Measurements from ENCODE around the gene RAPGEF4.
"Not testable (repeated sequence)": the region's sequence is repeated elsewhere in the genome, so short reads cannot be mapped to it uniquely, and the experiment has no call there.

The RAPGEF4 gene

DNA sequence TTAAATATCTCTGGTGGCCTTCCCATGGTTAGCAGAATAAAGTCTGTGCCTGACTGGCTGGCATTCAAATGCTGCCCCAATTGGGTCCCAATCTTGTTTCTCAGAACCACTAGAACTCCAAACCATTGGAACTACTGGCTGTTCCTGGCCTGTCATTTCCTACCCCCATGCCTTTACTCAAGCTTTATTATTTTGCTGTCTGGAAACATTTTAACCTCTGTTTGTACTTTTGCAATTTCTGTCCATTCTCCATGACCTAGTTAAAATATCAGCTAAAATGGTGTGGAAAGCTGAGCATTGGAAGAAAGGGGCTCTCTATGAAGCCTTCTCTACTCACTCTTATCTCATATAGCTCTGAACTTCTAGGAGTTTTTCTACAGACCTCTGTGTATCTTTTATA is 38.7 kb downstream of the RAPGEF4 start:
- no peak for DNase-seq (ENCODE audit: low spot score)

DNA sequence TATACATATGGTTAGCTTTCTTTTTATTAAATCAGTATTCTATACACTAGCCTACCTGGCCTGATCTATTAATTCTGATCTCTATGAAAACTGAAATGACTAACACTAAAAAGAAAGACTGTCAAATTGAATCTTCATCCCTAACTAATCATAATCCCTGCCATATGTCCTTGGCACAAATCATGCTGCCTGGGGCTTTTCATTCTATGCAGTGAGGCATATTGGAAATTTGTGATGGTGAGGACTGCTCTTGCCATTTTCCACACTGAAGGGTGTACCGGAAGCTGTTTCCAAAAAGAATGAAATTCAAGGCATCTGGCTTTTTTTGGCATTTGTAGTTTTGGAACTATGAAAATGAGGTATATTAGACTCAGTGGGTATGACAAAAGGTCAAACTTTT is 39.7 kb downstream of the RAPGEF4 start:
- DNase-seq (ENCODE audit: low spot score): no peak

DNA sequence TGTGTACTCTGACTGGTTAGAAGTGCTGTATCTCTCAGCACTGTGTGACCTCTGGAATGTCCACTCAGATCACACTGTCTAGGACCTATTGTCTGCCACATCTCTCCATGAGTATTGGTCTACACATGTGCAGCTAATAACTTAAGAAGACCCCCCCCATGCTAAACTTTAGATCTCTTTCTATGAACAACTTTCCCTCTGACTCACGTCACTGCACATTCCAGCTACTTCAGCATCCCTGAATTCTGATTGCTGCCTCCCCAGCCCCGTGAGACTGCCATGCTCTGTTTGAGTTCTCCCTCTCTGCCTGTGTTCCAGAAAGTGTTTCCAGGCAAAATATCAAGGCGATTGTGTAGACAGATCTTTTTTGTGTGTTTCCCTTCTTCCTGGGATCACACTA is 41.8 kb downstream of the RAPGEF4 start:
- DNase-seq (ENCODE audit: low spot score): no peak

DNA sequence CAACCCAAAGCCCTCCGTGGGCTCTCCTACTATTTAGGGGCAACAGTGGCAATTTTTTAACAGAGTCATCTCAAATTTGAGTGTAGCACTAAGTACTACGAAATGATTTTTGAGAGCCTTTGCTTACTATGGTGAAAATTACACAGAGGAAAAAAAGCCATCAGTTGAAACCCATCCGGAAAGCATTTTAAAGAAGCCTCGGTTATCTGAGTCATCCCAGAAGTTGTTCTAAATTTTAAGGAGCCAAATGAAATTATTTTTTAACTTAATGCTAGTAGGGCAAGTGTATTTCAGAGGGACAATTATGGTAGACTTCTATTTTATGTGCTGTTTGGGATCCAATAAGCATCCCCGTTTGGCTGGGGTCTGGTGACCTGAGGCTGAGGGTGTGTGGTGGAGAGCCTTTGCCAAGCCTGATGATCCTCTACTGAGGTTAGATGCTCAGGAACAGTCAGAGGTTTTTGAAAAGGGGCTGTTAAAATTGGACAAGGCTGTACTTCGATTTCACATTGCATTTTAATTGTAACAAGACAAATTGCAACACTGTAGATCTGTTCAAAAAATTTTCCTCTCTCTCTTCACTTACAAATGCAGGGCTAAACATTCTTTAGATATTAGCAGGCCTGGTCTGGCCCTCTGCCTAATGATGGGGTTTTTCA is 47.0 kb downstream of the RAPGEF4 start:
- no peak for DNase-seq (ENCODE audit: low spot score)

DNA sequence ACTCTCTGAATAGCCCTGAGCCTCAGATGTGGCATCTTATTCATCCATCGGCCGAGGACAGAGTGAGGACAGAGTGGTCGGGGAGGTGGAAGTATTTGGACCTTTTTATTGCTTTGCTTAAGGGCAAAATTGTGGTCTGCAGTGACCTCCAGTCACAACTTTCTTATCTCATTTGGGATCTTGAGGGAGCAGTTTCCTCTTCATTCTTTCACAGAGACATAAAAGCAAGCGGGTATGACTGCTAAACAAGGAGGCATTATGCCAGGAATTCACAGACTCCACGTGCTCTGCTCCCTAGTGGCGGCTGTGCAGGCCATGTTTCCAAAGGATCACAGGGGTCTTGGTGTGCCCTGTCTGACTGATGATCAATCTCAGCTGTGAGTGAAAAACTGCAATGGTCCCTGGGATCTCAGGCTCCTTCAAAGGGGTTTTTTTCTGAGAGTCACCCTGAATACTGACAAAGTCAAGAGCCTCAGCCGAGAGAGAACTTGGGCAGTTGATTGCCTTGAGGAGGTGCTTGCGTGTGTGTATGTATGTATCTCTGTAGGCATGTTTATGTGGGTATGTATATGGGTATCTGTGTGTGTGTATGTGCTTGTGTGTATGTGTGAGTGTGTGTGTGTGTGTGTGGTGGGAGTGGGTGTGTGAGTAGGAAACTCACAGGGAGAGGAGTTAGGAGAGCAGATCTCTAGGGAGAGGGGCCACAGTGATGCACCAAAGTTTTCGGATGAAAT is 47.7 kb downstream of the RAPGEF4 start:
- DNase-seq (ENCODE audit: low spot score): peak; percentile 43

DNA sequence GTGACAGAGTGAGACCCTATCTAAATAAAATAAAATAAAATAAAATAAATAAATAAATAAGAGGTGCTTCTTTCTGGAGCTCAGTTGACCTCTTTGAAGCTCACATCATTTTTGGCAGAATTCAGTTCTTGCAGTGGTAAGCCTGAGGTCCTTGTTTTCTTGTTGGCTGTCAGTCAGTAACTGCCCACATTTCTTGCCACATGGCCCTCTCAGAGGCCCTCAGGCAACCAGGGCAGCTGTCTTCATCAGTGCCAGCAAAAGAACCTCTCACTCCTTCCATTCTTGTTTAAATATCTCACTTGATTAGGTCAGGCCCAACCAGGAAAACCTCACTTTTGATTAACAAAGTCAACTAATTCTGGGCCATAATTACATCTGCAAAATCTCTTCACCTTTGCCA is 53.2 kb downstream of the RAPGEF4 start:
- no peak for DNase-seq (ENCODE audit: low spot score)

DNA sequence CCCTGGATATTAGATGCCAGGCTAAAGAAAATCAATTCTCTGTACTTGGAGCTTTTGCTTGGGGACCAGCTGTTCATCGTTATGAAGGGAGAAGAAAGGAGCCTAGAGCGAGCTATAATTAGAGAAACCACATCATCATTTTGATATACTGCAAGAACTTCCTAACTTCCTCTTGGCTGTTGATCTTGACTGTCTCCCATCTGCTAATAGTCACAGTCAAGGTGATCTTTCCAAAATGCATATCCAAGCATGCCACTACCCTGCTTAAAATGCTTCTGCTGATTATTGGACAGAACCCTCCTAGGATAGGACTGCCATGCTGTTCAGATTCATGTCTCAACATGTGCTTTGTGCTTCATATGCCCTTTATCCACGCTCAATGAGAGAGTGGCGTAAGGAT is 54.8 kb downstream of the RAPGEF4 start:
- no peak for DNase-seq (ENCODE audit: low spot score)

DNA sequence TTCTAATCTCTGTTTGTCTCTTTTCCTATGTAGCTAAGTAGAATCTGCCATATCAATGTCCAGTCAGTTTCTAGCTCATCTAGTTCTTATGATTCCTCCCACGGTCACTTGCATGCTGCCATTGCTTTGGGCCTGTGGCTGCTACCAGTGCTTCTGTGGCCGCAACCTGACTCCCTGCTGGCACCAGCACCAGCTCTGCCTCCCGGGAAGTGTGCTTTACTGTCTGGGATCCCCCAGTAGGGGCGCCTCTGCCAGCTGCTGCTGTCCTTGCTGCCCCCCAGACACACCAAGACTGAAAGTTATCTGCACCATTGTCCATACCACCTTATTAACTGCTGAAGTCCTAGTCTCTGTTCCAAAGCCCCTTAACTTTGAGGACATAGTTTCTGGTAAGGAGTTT is 56.3 kb downstream of the RAPGEF4 start:
- DNase-seq (ENCODE audit: low spot score): no peak

DNA sequence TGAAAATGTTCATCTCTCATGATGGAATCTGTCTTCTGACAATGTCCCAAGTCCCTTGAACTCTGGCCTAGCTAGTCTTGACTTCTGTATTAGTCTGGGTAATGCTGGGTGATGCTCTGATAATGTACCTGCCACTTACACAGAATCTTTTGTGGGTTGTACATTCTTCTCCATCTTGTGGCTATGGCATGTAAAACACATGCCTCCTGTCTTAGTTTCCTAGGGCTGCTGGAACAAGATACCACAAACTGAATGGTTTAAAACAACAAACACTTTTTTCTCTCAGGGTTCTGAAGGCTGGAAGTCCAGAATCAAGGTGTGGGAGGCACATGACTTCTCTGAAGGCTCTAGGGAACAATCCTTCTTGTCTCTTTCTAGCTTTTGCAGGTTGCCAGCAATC is 57.1 kb downstream of the RAPGEF4 start:
- no peak for DNase-seq (ENCODE audit: low spot score)

DNA sequence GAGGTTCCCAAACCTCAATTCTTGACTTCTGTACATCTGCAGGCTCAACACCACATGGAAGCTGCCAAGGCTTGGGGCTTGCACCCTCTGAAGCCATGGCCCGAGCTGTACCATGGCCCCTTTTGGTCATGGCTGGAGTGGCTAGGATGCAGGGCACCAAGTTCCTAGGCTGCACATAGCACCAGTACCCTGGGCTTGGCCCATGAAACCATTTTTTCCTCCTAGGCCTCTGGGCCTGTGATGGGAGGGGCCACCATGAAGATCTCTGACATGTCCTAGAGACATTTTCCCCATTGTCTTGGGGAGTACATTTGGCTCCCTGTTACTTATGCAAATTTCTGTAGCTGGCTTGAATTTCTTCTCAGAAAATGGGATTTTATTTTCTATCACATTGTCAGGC is 67.7 kb downstream of the RAPGEF4 start:
- not testable (repeated sequence) for DNase-seq (ENCODE audit: low spot score)

DNA sequence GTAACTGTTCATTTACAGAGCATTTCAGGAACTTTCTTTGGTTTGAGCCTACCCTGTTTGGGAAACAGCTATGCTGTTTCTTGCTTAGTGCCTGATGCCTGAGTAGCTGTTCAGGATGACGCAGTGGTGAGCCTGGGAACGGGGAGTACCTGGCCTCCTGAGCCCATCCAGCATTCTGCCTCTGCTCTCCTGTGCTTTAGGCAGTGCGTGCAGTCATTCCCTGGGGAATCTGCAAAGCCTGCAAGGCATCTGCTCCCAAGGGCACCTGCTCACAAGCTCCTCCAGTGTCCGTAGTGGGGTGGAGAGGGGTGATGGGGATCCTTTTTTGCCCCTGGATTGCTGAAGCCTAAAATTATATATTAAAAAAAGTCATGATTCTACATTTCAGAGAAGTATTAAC is 68.8 kb downstream of the RAPGEF4 start:
- DNase-seq (ENCODE audit: low spot score): no peak

DNA sequence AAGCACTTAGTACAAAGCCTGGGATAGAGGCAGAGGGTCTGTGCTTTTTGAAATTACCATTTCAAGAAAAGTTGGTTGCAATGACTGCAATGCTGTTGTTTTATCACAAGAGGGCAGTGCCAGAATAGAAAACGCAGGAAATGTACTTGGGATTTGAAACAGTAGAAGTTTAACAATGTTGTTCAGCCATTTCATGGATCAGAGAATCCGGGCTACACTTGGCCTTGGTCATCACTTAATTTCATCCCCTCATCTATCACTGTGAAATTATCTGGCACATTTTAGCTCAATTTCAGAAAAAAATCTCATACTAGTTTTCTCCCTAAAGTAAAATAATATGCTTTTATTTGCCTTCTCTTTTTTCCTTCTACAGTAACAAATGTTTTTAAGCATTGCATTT is 70.8 kb downstream of the RAPGEF4 start:
- no peak for DNase-seq (ENCODE audit: low spot score)

DNA sequence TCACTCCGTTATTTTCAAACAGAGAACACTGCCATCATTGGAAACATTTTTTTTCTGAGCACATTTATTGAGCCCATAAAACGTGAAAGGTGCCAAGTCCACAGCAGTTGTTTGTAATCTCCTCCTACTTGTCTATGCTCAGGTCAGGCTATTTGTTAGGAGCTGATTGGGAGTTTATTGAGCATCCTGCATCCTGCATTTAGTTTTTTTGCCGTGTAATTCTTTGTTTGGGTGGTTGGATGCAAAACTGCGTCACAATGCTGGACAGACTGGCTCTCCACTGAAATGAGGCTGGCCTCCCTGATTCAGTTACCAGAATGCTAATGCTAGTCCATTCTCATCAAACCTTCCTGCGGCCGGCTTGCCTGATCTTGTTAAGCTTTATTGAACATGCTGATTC is 71.4 kb downstream of the RAPGEF4 start:
- DNase-seq (ENCODE audit: low spot score): no peak

DNA sequence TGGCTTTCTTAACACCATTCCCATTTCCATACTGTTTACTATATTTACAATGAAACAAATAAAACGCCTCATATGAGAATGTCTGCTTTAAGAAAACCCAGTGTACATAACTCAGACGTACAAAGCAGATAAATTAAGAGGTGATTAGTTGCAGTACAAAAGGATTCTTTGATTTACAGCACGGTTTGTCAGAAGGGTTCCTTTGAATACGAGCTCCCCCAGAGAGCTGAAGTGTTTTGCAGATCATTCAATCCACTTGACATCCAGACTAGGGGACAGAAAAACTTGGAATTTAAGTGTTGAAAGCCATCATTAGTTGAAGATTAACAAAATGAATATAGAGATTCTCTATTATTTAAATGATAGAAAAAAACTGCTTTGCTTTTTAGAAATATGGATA is 72.5 kb downstream of the RAPGEF4 start:
- no peak for DNase-seq (ENCODE audit: low spot score)

DNA sequence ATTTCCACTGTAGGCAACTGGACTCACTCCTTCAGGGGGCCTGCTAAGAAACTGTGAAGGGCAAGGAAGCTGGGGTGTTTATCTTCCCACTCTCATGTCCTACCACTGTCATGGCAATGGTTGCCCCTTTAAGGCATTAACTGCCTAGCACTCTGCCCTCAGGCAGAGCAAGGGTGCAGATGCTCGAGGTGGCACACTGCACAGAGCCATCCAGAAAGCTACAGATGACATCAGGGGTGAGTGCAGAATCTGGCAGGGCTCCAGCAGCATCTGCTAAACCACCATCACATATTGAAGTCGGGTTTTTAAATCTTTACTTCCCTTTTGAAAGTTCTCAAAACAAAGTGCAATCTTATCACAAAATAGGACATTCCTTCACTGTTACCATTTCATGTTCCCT is 75.4 kb downstream of the RAPGEF4 start:
- DNase-seq (ENCODE audit: low spot score): no peak

DNA sequence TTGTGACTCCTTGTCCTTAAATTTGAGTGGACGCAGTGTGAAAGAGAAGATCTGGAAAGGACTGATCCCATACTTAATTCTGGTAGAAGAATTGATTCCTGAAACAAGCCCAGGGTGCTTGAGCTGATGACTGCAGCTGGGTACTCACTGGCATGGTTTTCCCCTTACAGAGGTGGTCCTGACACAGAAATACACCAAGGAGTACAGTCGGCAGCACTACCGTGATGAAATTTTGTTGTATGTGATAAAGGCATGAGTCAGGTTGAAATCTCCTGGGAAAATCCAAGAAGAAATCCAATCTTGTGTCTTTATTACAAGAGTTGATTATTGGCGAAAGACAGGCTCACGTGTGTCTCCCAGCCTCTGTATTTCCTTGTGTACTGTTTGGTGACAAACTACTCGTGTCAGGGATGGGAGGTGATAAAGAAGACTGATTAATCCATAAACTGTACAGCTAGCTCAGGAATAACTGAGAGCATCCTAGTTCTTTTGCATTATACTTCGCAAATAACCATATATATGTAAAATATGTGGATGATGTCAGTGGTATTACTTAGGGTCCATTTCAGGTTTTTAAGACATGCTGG is 76.6 kb downstream of the RAPGEF4 start:
- no peak for DNase-seq (ENCODE audit: low spot score)

DNA sequence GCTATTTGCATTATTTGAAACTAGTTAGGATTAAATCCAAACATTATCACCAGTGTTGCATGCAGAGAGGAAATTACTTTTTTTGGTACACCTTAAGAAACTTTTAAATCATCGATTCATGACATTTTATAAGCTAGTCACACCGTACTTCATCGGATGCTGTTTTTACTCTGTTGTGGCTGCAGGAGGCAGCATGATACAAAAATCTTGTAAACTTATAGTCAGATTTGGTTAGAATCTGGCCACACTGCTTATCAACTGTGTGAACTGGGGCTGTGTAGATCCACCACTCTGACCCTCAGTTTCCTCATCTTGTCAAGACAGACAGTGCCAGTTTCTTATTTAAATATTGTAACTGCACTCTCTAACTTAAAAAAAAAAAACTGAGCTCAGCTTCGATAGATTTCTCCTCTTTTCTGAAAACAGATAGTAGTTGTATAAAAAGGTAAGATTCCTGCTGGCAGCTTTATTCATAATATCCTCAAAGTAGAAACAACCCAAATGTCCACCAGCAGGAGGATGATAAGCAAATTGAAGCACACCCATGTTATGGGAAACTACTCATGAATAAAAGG is 77.8 kb downstream of the RAPGEF4 start:
- DNase-seq (ENCODE audit: low spot score): no peak

DNA sequence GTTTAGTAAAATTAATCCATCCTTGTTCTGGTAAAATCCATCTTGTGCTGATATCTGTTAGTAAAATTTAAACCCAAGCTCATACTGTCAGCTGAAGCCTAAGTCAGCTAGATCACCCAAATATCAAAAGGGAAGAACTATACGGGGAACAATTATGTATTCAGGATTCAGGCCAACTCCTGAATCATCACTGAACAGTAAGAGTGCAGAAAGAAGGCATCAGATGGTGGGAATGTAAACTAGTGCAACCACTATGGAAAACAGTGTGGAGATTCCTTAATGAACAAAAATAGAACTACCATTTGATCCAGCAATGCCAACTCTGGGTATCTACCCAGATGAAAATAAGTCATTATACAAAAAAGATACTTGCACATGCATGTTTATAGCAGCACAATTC is 81.8 kb downstream of the RAPGEF4 start:
- DNase-seq (ENCODE audit: low spot score): no peak

DNA sequence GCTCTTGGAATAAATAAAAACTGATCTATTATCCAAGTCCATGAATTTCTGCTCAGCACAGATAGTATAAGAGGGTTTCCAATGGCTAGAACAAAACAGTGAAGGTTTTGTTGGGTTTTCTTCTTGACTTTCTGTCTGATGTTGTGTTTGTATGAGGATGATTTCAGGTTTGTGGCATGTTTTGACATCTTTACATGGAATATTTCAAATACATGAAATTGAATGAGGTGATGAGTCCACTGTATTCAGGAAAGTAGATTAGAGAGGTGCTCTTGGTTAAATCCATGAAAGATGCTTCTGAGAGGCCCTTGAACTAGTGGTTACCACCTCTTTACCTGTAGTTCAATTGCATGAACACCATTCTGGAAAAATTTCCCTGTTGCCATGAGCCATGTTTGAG is 84.3 kb downstream of the RAPGEF4 start:
- DNase-seq (ENCODE audit: low spot score): no peak

DNA sequence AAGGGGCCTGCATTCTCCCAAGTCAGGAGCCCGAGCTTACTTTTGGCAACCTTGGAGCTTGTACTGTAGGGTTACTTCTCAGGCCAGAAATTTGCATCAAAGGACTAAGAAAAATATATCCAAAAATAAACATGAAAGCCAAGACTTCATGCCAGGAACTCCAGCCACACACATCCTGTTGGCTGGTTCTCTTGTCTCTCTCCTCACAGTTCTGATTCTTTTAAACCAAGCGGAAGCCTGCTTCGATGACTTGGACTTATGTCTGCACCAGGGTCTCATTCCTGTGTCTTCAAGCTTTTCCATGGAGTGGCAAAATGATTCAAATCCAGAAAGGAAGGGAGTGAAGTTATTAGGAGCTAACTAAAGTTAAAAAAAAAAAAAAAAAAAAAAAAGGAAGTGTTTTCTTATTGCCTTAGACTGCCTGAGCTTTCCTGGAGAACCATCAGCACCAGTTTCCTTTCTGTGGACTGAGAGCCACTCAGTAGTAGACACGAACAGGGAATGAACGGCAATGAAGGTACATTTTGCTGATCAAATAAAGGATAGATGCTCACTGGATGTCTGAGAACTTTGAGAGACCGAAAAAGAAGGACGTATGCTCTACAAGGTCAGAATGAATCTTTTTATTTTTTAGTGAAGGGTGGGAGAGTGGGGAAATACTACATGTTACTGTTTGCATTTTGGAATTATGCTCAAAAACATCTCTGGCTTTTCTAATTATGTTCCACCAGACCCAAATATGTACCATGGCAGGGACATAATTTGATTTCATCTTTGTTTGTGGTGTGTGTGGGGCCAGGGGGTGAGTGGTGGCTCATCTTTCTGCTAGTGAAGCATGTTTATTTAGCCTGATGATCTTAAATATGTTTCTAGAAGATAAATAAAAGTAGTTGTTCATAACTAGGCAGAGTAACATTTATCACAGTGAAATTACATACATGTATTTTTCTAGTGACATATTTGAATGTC is 86.0 kb downstream of the RAPGEF4 start:
- no peak for DNase-seq (ENCODE audit: low spot score)

DNA sequence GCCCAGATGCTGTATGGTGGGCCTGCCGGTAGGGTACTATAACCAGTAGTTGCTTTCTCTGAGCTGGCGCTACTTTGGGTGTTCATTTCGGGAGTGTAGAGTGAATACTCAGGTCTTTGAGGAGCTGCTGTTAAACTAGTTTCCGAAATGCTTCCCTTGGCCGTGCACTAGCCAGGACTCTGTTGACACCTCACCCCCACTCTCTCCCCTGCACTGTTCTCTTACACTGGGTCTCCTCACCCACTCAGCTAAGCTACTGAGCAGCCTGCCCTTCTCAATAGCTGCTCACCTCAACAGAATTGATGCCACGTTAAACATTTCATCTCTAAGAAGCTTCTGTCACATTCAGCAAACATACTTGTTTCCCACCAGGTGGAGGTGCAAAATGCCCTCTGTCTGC is 86.9 kb downstream of the RAPGEF4 start:
- DNase-seq (ENCODE audit: low spot score): no peak

DNA sequence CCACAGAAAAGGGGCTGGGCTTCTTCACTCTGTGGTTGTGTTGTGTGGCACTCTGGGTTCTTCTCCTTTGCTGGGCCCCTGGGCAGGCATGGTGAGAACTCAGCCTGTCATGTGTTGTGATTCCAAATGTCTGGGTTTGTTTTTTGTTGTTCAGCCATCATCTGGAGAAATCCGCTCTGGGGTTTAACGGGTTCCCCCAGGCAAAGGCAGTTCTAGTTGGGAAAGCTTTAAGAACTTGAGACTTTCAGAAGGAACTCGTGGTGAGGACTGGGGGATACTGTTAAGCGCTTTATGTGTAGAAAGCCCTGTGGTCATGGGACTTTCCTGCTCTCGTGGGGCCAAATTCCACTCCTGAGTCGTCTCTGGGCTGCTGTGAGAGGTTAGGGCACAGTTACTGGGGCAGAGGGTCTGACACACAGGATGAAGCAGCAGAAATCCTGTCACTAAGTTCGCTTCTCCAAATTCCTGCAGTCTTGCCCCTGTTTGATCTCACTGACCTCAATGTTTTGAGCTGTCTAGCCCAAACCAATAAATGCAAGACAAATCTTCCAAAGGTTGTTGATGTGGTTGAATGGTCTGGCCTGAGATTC is 87.7 kb downstream of the RAPGEF4 start:
- no peak for DNase-seq (ENCODE audit: low spot score)

All from hepatic stellate cell (primary cell).